ENCODE results near the gene FABP2.
"Not testable (repeated sequence)": the region's sequence is repeated elsewhere in the genome, so short reads cannot be mapped to it uniquely, and the experiment has no call there.

FABP2 gene

DNA sequence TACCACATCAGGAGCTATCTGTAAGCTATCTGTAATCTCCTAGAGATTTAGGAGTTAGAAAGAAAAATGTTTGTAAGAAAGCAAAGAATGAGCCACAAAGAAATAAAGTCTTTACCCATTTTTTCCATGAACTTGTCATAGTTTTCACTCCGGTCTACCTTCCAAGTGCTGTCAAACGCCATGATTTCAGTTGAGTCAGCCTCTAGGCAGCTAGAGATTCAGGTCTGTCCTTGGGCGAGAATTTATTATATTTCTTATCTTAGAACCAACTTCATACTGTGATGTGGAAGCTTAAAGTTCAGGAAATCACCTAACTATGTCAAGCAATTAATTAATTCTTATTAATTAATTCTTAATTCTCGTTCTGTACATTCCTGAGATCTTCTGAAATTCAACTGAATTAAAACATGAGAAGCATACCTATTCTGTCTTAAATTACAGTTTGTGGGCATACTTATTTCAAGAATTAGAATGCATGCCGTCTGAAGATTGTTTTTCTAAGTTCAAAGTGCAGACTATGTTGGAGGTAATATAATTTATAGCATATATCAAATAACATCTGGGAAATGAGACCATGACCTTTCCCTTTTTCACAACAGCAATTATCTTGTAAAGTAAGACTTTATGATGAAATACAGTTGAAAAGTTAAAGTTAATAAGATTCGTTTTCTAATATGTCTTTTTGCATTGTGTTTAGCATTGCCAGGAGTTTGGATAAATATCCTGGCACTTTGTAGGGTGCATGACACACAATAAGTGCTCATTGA is at the start of gene FABP2:
Gene FABP2, minus strand, starts transcription at position 218 of the 767 bp plus-strand sequence. Its CDS starts 36 bp downstream, at position 182.
- TF ChIP-seq, protein P1, sequence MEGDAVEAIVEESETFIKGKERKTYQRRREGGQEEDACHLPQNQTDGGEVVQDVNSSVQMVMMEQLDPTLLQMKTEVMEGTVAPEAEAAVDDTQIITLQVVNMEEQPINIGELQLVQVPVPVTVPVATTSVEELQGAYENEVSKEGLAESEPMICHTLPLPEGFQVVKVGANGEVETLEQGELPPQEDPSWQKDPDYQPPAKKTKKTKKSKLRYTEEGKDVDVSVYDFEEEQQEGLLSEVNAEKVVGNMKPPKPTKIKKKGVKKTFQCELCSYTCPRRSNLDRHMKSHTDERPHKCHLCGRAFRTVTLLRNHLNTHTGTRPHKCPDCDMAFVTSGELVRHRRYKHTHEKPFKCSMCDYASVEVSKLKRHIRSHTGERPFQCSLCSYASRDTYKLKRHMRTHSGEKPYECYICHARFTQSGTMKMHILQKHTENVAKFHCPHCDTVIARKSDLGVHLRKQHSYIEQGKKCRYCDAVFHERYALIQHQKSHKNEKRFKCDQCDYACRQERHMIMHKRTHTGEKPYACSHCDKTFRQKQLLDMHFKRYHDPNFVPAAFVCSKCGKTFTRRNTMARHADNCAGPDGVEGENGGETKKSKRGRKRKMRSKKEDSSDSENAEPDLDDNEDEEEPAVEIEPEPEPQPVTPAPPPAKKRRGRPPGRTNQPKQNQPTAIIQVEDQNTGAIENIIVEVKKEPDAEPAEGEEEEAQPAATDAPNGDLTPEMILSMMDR (IDR thresholded peaks at IDR 0.05; ENCODE audit: extremely low read depth, missing control alignments), result no peak
- no peak for DNase-seq (ENCODE audit: low spot score)

DNA sequence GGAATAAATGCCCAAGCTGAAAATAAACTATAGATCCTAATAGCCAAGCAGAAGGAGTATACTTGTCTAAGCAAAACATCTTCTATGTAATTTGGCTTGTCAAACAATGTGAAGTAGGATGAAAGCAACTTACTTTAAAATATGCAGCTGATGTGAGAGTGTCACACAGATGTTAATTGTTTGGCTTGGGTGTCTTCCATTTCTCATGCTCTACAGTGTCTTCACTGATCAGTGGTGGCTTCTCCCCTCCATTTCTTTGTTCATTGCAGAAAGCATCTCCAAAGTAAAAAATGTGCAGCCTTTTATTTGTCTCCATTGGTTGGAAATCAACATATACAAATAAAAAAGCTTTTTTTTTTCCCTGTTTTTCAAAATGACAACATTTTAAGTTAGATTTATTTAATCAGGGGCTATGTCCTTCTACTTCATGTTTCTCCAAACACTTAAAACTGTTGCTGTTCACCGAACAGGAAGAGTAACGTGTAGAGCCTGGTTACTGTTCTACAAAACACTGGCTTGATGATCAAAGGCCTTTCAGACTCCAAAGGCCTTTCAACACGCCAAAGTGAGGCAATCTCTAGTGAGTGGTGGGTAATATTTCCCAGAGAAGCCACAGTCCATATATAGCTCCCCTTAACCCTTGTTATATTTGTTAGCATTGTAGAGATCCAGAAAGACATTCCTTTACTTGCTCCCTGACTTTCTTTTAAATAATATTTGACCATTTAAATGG is 49.2 kb upstream of the FABP2 start:
- DNase-seq (ENCODE audit: low spot score), result not testable (repeated sequence)

DNA sequence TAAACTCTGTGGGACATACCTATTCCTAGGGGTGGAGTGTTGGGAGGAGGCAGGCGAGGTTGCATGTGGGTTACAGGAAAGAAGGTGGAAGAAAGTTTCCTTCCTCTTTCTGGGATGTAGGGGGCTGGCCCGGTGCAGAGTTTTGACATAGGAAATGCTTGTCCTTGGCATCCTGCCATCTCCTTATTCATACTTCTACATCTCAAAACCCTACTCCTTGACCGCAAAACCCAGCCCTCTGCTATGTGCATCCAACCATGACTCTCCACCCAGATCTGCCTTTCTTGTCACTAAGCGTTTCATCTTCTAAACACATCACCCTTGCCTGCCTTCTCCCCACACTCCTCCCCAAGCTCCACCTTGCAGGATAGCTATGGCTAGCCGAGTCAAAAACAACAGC is 48.5 kb upstream of the FABP2 start:
- DNase-seq (ENCODE audit: low spot score), result peak; percentile 4

DNA sequence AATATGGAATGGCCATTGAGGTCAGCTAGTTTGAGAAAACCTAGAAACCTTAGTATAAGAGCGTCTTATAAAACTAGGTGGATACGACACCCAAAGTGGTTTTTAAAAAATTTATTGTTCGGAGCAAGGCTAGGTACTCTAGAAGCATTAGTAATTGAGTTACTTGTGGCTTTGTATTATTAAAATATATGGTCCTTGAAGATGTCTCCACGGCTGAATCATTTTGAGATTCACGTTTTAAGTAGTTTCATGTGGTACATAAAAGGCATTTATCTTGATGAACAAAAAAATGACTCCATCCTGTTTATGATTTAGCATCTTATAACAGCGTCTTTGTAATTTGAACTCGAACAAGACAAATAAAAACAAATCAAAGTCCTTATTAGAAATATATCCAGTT is 44.9 kb upstream of the FABP2 start:
- not testable (repeated sequence) for DNase-seq (ENCODE audit: low spot score)

DNA sequence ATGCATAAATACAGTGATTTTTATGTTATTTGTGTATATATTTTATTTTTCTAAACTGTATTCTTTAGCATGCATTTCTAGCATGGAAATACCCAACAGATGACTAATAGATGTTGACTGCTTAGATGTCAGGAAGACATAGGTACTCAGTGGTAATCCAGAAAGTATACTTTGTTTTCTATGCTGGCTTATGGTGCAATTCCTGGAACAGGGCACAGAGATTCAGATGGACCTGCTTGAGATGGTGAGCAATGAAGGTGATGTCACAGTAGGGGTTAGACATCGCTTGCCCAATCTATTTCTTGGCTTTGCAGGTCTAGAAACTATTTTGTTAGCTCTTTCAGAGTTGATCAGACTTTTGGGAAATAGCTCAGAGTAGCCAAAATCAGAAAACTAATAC is 42.3 kb upstream of the FABP2 start:
- not testable (repeated sequence) for DNase-seq (ENCODE audit: low spot score)

DNA sequence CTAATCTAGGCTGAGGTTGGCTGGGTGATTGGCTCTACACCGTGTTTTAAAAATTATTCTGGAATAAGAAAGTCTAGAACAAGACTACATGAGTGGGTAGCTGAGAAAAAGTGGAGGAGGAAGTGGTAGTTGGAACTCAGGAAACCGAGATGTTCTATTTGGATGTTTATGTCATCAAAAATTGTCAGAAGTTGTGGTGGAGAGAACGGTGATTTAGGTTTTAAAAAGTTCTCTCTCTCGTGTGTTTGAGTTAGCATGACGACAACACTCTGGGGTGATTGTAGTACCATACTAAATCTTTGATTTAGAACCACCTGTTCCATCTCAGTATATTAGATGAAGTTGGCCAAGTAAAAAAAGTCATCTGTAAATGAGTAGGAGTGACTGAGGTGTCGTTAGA is 41.4 kb upstream of the FABP2 start:
- not testable (repeated sequence) for DNase-seq (ENCODE audit: low spot score)

DNA sequence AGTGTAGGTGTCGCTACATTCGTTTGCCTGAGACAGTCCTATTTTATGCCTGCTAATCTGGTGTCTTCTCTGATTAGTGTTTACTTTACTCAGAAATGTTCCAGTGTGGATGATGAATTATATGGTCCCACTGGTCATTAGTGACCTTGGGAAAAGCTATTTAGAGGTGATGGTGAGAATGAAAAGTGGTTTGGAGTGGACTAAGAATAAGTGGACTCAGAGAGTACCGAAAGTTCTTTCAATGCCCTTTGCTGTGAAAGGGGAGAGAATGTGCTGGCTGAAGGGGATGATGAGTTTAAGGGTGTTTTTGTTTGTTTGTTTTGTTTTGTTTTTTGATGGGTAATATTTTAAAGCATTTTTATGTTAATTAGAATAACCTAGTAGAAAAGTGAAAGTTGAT is 40.5 kb upstream of the FABP2 start:
- not testable (repeated sequence) for DNase-seq (ENCODE audit: low spot score)

DNA sequence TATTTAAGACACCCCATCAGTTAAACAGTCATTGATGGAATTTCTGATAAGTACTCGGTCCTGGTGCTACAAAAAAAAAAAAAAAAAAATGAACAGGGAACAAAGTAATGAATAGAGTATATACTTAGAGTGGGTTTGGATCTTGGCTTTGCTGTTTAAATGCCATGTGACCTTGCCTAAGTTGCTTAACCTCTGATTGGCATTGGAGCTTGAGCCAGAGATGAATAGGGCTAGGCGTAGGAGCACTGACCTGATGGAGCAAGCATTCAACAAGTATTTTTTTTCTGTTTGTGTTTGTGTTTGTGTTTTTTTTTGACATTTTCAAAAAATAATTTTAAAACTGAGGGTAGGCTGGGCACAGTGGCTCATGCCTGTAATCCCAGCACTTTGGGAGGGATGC is 37.9 kb upstream of the FABP2 start:
- not testable (repeated sequence) for DNase-seq (ENCODE audit: low spot score)

DNA sequence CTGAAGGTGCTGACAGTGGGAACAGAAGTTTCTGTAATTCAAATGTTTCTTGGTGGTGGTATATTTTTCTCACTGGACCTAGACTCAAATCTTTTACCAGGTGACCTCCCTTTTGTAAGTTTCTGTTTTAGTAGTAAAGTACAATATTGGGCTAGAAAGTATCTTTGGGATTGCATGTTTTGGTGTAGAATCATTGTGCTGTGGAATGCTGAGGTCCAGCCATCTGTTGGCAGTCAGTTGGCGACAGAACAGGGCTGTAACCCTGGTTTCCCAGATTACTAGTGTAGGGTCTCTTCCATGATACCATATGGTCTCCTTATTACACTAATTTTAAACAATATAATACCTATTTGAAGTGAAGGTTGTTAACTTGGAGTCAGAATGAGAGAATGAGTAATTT is 34.9 kb upstream of the FABP2 start:
- not testable (repeated sequence) for DNase-seq (ENCODE audit: low spot score)

DNA sequence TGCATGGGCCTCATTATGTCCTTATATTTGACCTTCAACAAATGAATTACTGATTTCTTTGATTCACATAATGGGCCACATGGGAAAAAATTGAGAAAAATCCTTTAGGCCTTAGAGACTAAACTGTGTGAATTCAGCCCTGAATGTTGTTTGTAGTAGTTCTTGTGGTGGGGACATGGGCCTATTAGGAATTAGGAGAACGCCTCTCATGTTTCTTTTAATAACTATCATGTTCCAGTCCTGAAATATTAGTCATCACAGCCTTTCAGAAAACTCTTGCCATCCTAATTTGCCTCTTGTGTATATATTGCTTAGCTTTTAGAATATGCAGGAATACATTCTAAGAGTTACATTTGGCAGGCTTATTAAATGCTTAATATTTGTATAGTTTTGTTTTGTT is 34.1 kb upstream of the FABP2 start:
- DNase-seq (ENCODE audit: low spot score), result not testable (repeated sequence)

DNA sequence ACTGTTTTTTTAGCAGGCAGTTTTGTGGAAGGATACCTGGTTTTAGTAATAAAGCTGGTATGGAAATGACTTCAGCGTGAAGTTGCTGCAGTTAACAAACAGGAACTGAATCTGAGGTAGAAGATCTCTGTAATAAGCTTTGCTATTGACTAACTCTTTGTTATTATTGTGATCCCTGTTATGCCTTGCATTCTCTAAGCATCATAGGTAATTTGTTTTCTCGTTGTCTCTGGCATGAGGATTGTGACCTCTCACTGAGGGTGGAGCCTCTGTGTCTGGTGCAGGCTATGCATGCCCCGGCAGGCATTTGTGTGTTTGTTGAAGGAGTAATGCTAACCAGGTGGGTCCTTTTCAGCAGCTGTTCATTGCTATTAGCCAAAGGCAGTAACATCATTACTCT is 31.4 kb upstream of the FABP2 start:
- not testable (repeated sequence) for DNase-seq (ENCODE audit: low spot score)

DNA sequence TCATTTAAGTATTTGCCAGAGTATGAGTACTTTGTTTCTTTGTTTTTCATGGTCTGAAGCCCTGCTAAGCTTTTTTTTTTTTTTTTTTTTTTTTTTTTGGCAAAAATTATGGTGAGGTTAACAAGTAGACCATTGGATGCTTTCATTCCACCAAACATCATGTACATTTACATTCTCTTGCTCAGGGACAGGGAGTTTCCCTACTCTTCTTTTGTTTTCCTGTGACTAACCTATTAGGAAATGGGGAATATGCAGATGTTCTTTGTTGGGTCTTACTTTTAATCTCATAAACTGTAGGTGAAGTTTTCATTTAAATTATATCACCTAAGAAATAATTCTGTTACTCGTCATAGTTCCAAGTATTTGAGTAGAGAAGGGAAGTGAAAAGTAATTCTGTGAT is 26.2 kb upstream of the FABP2 start:
- DNase-seq (ENCODE audit: low spot score), result not testable (repeated sequence)

DNA sequence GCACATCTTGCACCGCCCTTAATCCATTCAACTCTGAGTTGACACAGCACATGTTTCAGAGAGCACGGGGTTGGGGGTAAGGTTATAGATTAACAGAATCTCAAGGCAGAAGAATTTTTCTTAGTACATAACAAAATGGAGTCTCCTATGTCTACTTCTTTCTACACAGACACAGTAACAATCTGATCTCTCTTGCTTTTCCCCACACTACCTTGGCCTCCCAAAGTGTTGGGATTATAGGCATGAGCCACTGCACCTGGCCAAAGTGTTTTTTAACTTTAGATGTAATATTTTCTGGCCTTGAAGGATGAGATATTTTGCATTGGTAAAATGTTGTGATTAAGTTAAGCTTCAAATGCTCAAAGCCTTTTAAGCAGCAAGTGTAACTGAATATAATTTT is 21.4 kb upstream of the FABP2 start:
- not testable (repeated sequence) for DNase-seq (ENCODE audit: low spot score)

DNA sequence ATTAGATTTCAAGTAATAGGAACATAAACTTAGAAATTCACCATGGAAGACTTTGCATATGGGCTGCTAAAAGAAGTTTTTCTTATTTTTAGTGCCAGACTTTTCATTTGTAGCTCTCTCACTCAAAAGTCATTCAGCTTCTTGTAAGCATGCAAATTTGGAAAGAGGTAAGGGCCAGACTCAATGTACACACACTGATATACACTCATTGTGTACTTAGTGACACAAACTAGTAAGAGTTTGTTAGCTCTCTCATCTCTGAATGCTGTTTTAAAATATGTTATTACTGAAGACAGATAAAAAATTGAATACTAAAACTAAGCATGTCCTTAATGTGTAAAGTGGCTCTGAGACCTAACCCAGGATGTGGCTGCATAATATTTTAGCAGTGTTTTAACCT is 18.0 kb upstream of the FABP2 start:
- not testable (repeated sequence) for DNase-seq (ENCODE audit: low spot score)

DNA sequence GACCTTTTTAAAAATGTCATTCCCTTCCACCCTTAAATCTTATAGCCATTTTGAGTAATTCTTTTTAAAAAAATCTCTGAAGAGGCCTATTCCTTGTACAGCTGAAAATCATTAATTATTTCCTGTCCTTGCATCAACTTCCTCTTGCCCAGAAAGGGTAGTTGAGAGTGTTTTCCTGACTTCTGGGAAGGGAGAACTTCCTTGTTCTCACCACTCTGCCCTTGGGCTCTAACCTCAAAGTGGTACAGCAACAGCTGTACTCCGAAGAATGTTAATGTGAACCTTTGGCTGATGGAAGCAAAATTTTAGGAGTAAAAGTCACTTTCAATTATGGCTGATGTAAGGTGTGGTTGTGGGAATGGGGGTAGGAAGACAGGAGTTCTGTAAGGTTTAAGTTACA is 15.1 kb upstream of the FABP2 start:
- no peak for DNase-seq (ENCODE audit: low spot score)
- TF ChIP-seq, protein P1 (IDR thresholded peaks at IDR 0.05; ENCODE audit: extremely low read depth, missing control alignments), result no peak

DNA sequence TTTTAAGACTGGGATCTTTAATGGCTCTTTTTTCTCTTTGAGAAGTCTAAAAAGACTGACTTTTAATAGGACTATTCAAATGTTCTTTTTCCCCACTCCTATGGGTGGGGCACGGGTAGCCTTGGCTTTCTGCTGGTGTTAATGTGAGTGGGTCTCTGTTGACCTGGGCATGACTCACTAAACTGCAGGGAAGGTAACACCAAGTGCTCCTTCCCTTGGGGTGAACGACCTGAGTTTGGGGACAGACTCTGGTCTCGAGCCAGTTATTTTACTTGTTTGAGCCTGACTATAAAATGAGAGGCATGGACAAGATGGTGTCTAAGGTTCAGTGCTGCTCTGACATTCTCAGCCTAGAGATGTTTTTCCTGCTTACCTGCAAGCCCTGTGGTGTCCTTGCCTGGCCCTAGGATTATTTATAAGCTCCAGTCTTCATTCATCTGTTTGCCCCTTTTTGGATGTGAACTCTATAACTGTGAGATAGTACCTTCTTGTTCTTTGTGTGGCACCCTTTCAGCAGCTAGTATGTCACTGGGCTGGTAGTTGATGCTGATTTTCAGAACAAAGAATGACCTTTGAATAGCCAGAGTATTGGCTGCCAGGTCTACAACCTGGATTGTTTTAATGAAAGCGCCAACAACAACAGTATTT is 14.5 kb upstream of the FABP2 start:
- not testable (repeated sequence) for DNase-seq (ENCODE audit: low spot score)
